Heart left ventricle (tissue), 16 donors: ENCODE results near the gene RHOJ. TPM values are rescaled to one million over a fixed set of nuclear protein-coding genes. Genes with fewer than 3 reads are reported as not detected.

Experiments used
- ATAC-seq, 4 donors: fragments of 200-7000 bp; cut with Tn5 transposase; one replicate each; pipeline ENCODE4 v1.9.1; 2020 to 2022; ENCODE audit warnings: moderate library complexity in 4 of 4, mild to moderate bottlenecking in 3 of 4, moderate number of reproducible peaks in 1 of 4
- DNase-seq, 5 donors: peaks; one replicate each; pipeline ENCODE4 v3.0.0-alpha.2; 2020
- H3K27ac ChIP-seq, 12 donors: fragments of 200-600 bp; sonication (generic) in 4 of 12; one replicate each; pipeline versions ENCODE4 v1.5.0 to v1.8.0; 2016 to 2022; ENCODE audit warnings: mild to moderate bottlenecking in 2 of 12
- H3K27me3 ChIP-seq, 9 donors: fragments of 200-600 bp; sonication (generic) in 2 of 9; one replicate each; pipeline versions ENCODE4 v1.5.1 to v1.8.0; 2016 to 2022; ENCODE audit warnings: mild to moderate bottlenecking in 3 of 9
- H3K36me3 ChIP-seq, 9 donors: fragments of 200-600 bp; sonication (generic) in 2 of 9; one replicate each; pipeline versions ENCODE4 v1.5.0 to v1.8.0; 2018 to 2022; ENCODE audit warnings: mild to moderate bottlenecking in 2 of 9
- H3K4me1 ChIP-seq, 12 donors: fragments of 200-600 bp; sonication (generic) in 4 of 12; one replicate each; pipeline versions ENCODE4 v1.5.0 to v1.8.0; 2016 to 2022; ENCODE audit warnings: mild to moderate bottlenecking in 3 of 12
- H3K4me3 ChIP-seq, 12 donors: fragments of 200-600 bp; sonication (generic) in 4 of 12; one replicate each; pipeline versions ENCODE4 v1.5.0 to v1.8.0; 2017 to 2022; ENCODE audit warnings: mild to moderate bottlenecking in 9 of 12, moderate library complexity in 4 of 12
- H3K9me3 ChIP-seq, 12 donors: fragments of 200-600 bp; sonication (generic) in 4 of 12; one replicate each; pipeline versions ENCODE4 v1.5.0 to v1.8.0; 2016 to 2022; ENCODE audit warnings: mild to moderate bottlenecking in 1 of 12
- CTCF ChIP-seq, 12 donors: fragments of 200-600 bp; sonication (generic) in 4 of 12; IDR thresholded peaks; one replicate each; pipeline versions ENCODE4 v1.5.0 to v1.8.0; 2018 to 2022; ENCODE audit warnings: antibody characterized with exemption in 12 of 12, mild to moderate bottlenecking in 5 of 12
- POLR2A ChIP-seq, 2 donors: fragments of 450-650 bp; IDR thresholded peaks; one replicate each; pipeline ENCODE4 v1.6.1; 2017; ENCODE audit warnings: antibody characterized with exemption in 2 of 2, mild to moderate bottlenecking in 2 of 2, moderate library complexity in 2 of 2
- WGBS, 4 donors: extraction: QIAGEN DNeasy Blood & Tissue Kit in 2 of 4; methylation state at CpG; one replicate each; pipeline versions ENCODE4 v1.1.5 to v1.1.7; 2013 to 2018; 5-methylcytosine and 5-hydroxymethylcytosine counted together
- intact Hi-C, 10 donors: fragments of 100-400 bp; cut with DNase I; formaldehyde crosslinking; loops; one replicate each; pipeline versions ENCODE4 v1.11.1 to v1.14.2; 2022
- polyA plus RNA-seq, 2 donors: library from polyadenylated mRNA; stranded (reverse); fragments of 200-250 nt; gene quantifications; one replicate each; pipeline ENCODE4 v1.2.3, GENCODE V29; 2013
- total RNA-seq, 9 donors: library from RNA; depleted of rRNA in 2 of 9; stranded (reverse); fragments of >200 nt in 2 of 9; fragmentation: NEBNext Ultra II Directional in 3 of 9; extraction: Animal tissue kit (Norgen Biotek cat#: 25700) in 3 of 9; gene quantifications; one replicate each; pipeline versions ENCODE4 v1.1.0 to v1.2.4, GENCODE V29; 2016 to 2023
- donor health status: ischemic (EF 13 %, LVEDD 7.1; RV severe dilation, severe dysfunction).
- donor health status: healthy with polysubstance abuse.
- donor health status: DM: no; HTN: yes; CAD: no.
- donor health status: DM: no; HTN: no; CAD: no.
- donor health status: ischemic (EF 25% LVEDD 6.9; RV normal size, moderate dysfunction).
- donor health status: ischemic (EF 25% LVEDD 5.7; RV mildly dilated, moderate dysfunction).
- donor health status: healthy.
- donor health status: DM: yes; HTN: yes; CAD: no.
- donor health status: ischemic (EF 35%, LVEDD 5.7; RV mildly dilated, moderate dysfunction).
- donor health status: nonischemic (EF 11% LVEDD 7.7; RV severe dilation, severe dysfunction).
- donor health status: DM: yes; HTN: yes; CAD: no.
- donor health status: PGD.
- donor health status: ischemic (EF 29% LVEDD 5.4; RV normal size, mild dysfunction).
- donor health status: nonischemic (EF 23%, LVEDD 6.1; RV moderate dilation, normal function).

Gene RHOJ
- total and polyA plus RNA-seq, 11 donors: 6.5 to 26.0 (median 10.6) TPM

GRCh38 chr14:63228217-63228616 is 24.0 kb downstream of the RHOJ start:
- ATAC-seq: peak in 1 of 4 donors; percentile 30
- 47 to 64% (median 53%) methylated on average over 2 of the region's 2 CpGs for WGBS, 4 donors

GRCh38 chr14:63229330-63230059 is 25.3 kb downstream of the RHOJ start:
- intact Hi-C loops: loop anchor here in 1 of 10 donors (2.0 kb wide), 1 partner anchor 25 kb away; the partner anchor contains the start of gene RHOJ
- TF ChIP-seq CTCF (IDR thresholded peaks at IDR 0.05) (no peak), POLR2A (IDR thresholded peaks at IDR 0.05) (no peak)
- no peak overlapping the region for H3K4me3 ChIP-seq
- ATAC-seq: peak in 2 of 4 donors; percentile 47 to 49
- H3K4me1 ChIP-seq: peaks cover 0 to 28% (median 5%) of the 10 kb centered on the region in 12 donors
- peaks cover 0 to 16% (median 4%) of the 10 kb centered on the region in 12 donors for H3K9me3 ChIP-seq
- H3K36me3 ChIP-seq: peaks cover 0 to 6% (median 0%) of the 10 kb centered on the region in 9 donors
- H3K27me3 ChIP-seq: no peaks in the 10 kb centered on the region
- H3K27ac ChIP-seq: peak overlapping the region in 3 of 12 donors; percentile 10 to 26 (median 20)
- 61 to 66% (median 61%) methylated on average over 5 of the region's 5 CpGs for WGBS, 4 donors
- peak in 4 of 5 donors; percentile 47 to 68 (median 55) for DNase-seq

More at GRCh38 chr14:63228217-63228616, 24.0 kb downstream of the RHOJ start:
- peaks cover 0 to 6% (median 0%) of the 10 kb centered on the region in 9 donors for H3K36me3 ChIP-seq
- no peak for TF ChIP-seq POLR2A (IDR thresholded peaks at IDR 0.05)
- TF ChIP-seq CTCF (IDR thresholded peaks at IDR 0.05): no peak
- peak overlapping the region in 2 of 12 donors; percentile 26 to 37 for H3K27ac ChIP-seq
- no peaks in the 10 kb centered on the region for H3K27me3 ChIP-seq
- intact Hi-C loops: loop anchor here in 1 of 10 donors (2.0 kb wide), 1 partner anchor 23 kb away; the partner anchor contains the start of gene RHOJ
- DNase-seq: no peak
- H3K4me1 ChIP-seq: peaks cover 0 to 32% (median 5%) of the 10 kb centered on the region in 12 donors
- H3K9me3 ChIP-seq: peaks cover 0 to 16% (median 4%) of the 10 kb centered on the region in 12 donors
- H3K4me3 ChIP-seq: no peak overlapping the region

GRCh38 chr14:63231766-63232165 is 27.5 kb downstream of the RHOJ start:
- intact Hi-C loops: no loop called here
- DNase-seq (no peak), ATAC-seq (no peak)
- H3K4me1 ChIP-seq: peaks cover 0 to 33% (median 11%) of the 10 kb centered on the region in 12 donors
- WGBS, 4 donors: 76 to 90% (median 83%) methylated on average over 3 of the region's 3 CpGs
- TF ChIP-seq POLR2A (IDR thresholded peaks at IDR 0.05): no peak
- no peak for TF ChIP-seq CTCF (IDR thresholded peaks at IDR 0.05)
- peaks cover 0 to 6% (median 0%) of the 10 kb centered on the region in 9 donors for H3K36me3 ChIP-seq
- no peak overlapping the region for H3K27ac ChIP-seq
- no peaks in the 10 kb centered on the region for H3K27me3 ChIP-seq
- H3K9me3 ChIP-seq: peaks cover 0 to 16% (median 4%) of the 10 kb centered on the region in 12 donors
- no peak overlapping the region for H3K4me3 ChIP-seq

GRCh38 chr14:63237791-63238190 is 33.5 kb downstream of the RHOJ start:
- no peak for TF ChIP-seq CTCF (IDR thresholded peaks at IDR 0.05)
- no peak for TF ChIP-seq POLR2A (IDR thresholded peaks at IDR 0.05)
- DNase-seq: no peak
- H3K27ac ChIP-seq: no peak overlapping the region
- no peaks in the 10 kb centered on the region for H3K9me3 ChIP-seq
- ATAC-seq: no peak
- intact Hi-C loops: no loop called here
- H3K27me3 ChIP-seq: no peaks in the 10 kb centered on the region
- 81 to 90% (median 84%) methylated on average over 7 of the region's 7 CpGs for WGBS, 4 donors
- H3K36me3 ChIP-seq: peaks cover 0 to 9% (median 0%) of the 10 kb centered on the region in 9 donors
- no peak overlapping the region for H3K4me3 ChIP-seq
- H3K4me1 ChIP-seq: peaks cover 0 to 44% (median 19%) of the 10 kb centered on the region in 12 donors
